NCI-H1694 (cell line): ENCODE measurements around the gene MAP3K13.
"Not testable (repeated sequence)": the region's sequence is repeated elsewhere in the genome, so short reads cannot be mapped to it uniquely, and the experiment has no call there.

ENCODE experiments used
- DNase-seq: peaks from one replicate; lab custom pipeline; 2025; lab: John Stamatoyannopoulos, UW

Gene MAP3K13

GRCh38 chr3:185342459-185343174 lies 20.3 kb upstream of the MAP3K13 start:
- no peak for DNase-seq

GRCh38 chr3:185347399-185347798 lies 15.5 kb upstream of the MAP3K13 start:
- DNase-seq: no peak

GRCh38 chr3:185350841-185351240 lies 12.1 kb upstream of the MAP3K13 start:
- no peak for DNase-seq

DNA sequence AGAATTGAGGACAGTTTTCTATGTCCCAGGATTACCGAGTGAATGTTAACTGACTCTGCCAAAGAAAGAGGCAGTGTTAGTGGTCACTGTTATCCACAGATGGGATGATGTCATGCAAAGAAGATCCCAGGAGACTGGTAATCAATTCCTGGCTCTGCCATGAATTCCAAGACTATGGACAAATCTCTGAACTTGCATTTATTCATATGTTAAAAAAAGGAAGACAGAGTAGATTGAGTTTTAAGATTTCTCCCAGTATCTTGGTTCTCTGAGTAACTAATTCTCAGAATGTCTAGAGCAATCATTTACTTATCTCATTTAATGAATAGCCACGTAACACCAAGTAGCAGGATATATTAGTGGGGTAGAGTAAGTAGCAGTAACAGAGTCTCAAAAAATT lies 11.5 kb upstream of the MAP3K13 start:
- no peak for DNase-seq

DNA sequence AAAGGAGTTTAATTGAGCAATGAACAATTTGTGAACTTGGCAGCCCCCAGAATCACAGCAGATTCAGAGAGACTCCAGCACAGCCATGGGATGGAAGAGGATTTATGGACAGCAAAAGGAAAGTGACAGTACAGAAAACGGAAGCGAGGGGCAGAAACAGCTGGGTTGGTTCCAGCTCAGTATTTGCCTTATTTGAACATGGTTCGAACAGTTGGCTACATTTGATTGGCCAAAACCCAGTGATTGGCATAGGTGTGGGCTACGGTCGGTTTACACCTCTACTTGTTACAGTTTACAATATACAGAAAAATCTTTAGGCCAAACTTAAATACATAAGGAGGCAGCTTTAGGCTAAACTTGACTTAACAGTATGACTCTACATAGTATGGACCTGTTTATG lies 9.7 kb upstream of the MAP3K13 start:
- DNase-seq: no peak

GRCh38 chr3:185353823-185354614 lies 8.9 kb upstream of the MAP3K13 start:
- DNase-seq: peak; percentile 82

- DNase-seq: no peak
Measured at GRCh38 chr3:185356499-185356898, 6.4 kb upstream of the MAP3K13 start.

GRCh38 chr3:185361920-185362319 lies 1.0 kb upstream of the MAP3K13 start:
- DNase-seq: no peak

GRCh38 chr3:185363662-185364203 lies 797 bp downstream of the MAP3K13 start:
- no peak for DNase-seq

DNA sequence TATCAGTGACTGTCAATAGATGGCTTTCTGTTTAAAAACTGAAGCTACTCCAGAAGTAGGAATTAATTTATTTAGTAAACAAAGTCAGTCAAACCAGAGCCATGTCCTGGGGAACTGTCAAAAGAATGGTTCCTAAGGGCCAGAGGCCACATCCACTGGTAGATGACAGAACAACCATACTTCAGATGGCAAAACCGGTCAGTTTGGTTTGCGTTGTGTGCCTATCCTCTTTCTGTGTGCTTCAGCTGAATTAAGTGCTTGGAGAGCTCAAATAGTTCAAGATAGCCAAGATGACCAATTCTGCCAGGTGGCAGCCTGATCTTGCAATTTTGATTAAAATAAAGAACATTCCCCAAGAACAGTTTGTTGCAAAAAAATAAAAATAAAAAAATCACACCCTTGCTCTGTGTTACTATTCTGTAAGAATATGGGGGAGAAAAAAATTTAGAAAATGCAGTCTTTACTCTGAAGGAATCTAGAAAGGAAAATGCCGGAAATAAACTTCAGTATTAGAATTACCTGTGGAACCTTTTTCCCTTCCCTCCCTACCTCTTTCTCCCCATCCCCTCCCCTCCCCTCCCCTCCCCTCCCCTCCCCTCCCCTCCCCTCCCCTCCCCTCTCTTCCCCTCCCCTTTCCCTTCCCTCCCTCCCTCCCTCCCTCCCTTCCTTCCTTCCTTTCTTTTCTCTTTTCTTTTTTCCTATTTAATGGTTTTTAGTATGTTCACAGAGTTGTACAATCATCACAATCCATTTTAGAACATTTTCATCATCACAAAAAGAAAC lies 2.5 kb downstream of the MAP3K13 start:
- DNase-seq: no peak

- no peak for DNase-seq
Measured at GRCh38 chr3:185366074-185366335, 3.1 kb downstream of the MAP3K13 start.

- DNase-seq: no peak
Measured at GRCh38 chr3:185366913-185367312, 4.0 kb downstream of the MAP3K13 start.

DNA sequence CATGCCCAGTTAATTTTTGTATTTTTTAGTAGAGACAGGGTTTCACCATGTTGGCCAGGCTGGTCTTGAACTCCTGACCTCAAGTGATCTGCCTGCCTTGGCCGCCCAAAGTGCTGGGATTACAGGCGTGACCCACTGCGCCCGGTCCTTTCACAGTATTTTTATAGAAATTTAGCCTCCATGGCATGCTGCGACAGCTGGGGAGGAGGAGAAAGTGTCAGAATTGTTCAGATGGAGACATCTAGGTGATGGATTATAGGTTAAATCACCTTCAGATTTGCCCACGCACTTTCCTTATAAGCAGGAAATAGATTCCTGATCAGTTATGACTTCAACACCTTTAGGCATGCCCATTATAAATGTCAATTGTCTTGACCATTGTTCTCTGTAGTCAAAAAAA lies 7.4 kb downstream of the MAP3K13 start:
- DNase-seq: not testable (repeated sequence)

DNA sequence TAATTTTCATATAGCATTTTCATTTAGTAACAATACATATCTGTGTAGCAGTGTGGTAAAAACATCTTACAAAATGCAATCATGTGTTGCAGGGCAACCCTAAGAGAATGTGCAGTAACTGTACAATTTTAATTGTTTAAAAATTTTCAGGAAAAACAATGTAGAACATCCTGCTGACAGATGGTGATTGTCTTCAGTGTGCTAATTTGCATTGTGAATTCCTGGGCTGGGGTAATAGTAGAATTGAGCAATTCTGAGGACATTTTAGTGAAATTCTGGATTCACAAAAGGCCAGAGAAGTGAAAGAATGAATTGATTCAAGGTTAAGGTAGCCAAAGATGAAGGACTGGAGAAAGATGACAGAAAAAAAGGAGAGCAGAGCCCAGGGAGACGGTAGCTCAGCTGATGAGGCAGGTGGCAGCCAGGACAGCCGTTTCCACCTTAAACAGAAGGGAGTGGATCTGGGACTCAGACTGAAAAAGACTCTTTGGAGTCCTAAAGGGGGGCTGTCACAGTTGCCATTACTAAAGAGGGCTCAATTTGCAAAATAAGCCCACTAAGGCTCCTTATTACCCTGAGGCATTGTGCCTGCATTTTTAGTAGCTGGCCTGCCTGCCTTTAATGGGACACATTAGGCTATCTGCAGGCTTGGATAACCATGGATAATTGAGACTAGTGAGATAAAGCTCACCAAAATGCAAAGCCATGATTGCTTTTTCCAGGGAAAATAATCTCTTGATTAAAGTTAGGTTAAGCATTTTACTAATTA lies 8.6 kb downstream of the MAP3K13 start:
- no peak for DNase-seq

DNA sequence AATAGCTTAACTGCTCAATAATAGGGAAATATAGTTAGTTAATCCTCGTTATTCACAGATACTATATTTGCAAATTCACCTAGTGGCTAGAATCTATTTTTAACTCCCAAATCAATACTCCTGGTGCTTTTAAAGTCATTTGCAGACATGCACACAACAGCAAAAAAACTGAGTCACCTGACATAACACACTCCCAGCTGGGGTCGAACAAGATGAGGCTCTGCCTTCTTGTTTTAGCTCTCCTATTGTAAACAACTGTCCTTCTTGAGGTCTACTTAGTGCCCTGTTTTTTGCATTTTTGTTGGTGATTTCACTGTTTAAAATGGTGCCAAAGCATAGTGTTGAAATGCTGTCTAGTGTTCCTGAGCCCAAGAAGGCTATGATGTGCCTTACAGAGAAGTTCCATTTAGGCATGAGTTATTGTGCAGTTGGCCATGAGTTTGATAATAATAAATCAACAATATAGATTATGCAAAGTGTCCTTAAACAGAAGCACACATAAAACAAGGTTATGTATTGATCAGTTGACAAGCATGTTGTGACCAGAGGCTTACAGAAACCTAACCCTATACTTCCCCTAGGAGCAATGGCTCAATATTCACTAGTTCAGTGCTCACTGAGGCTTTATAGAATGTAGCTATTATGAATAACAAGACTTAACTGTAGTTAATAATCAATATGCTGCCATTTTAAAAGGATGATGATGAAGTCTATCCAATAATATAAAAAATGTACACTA lies 18.6 kb downstream of the MAP3K13 start:
- no peak for DNase-seq

DNA sequence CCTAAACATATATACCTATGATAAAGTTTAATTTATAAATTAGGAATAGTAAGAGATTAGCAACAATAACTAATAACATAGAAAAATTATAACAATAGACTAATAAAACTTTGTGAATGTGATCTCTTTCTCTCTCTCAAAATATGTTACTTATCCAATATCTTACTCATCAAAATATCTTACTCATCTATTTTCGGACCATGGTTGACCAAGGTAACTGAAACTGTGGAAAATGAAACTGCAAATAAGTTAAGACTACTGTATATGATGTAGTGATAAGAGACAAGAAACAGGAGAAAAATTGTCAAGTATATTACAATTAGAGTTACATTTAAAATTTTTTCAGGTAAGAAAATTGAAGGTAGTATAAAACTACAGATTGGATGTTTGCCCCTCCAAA lies 19.2 kb downstream of the MAP3K13 start:
- DNase-seq: no peak

DNA sequence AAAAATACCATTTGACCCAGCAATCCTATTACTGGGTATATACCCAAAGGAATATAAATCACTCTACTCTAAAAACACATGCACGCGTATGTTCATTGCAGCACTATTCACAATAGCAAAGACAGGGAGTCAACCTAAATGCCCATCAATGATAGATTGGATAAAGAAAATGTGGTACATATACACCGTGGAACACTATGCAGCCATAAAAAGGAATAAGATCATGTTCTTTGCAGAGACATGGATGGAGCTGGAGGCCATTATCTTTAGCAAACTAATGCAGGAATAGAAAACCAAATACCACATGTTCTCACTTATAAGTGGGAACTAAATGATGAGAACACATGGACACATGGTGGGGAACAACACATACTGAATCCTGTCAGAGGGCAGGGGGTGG lies 23.6 kb downstream of the MAP3K13 start:
- not testable (repeated sequence) for DNase-seq

- no peak for DNase-seq
Measured at GRCh38 chr3:185387646-185388045, 24.7 kb downstream of the MAP3K13 start.

DNA sequence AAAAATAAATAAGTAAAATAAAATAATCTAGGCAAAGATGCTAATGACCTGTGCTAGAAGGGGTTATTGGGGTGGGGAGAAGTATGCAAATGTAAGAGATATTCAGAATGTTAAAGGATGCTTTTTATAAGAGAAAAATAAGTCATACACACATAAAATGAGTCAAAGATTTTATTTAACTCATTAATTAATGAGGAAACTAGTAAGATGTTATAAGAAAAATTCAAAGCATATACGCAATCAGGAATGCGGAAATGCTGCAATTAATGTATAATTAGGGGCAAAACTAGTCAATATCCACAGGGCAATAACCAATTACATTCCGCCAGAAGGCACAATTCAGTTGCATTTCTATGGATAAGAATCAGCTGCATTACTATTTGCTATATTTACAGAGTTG lies 30.1 kb downstream of the MAP3K13 start:
- no peak for DNase-seq

- peak; percentile 56 for DNase-seq
Measured at GRCh38 chr3:185397676-185398075, 34.7 kb downstream of the MAP3K13 start.
